Epithelial cell of esophagus (primary cell): ENCODE measurements around the gene JAK2.

Experiments
- DNase-seq: peaks from one replicate; pipeline ENCODE4 v3.0.0; 2010; ENCODE audit warnings: low read depth
- H3K4me3 ChIP-seq: 2 replicates; pipeline ENCODE4 v1.5.1; 2011; ENCODE audit warnings: mild to moderate bottlenecking, low read length, control low read depth
- TF ChIP-seq, protein P1 (sequence below): IDR thresholded peaks from 2 replicates; pipeline ENCODE4 v1.5.1; 2011; ENCODE audit warnings: low read depth, mild to moderate bottlenecking, low read length, control low read depth, inconsistent platforms; ENCODE audit not compliant: insufficient read depth; ENCODE audit errors: missing control alignments

Gene JAK2

DNA sequence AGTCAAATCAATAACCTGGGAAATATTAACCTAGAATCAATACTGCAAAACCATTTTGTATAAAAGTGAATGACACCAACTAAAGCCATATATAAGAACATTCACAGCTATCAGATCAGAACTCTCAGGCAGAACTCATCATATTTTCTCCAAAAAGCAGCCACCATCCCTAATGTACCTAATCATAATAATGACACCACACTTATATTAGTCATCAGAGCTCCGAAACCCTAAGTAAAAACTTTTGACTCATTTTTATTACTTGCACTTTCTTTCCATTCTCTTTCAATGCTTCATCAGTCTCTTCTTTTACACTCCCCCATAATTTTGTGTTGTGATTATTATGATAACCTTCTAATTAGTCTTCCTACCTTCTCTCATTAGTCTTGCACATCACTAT lies 155.1 kb downstream of the JAK2 start:
- TF ChIP-seq, protein P1, sequence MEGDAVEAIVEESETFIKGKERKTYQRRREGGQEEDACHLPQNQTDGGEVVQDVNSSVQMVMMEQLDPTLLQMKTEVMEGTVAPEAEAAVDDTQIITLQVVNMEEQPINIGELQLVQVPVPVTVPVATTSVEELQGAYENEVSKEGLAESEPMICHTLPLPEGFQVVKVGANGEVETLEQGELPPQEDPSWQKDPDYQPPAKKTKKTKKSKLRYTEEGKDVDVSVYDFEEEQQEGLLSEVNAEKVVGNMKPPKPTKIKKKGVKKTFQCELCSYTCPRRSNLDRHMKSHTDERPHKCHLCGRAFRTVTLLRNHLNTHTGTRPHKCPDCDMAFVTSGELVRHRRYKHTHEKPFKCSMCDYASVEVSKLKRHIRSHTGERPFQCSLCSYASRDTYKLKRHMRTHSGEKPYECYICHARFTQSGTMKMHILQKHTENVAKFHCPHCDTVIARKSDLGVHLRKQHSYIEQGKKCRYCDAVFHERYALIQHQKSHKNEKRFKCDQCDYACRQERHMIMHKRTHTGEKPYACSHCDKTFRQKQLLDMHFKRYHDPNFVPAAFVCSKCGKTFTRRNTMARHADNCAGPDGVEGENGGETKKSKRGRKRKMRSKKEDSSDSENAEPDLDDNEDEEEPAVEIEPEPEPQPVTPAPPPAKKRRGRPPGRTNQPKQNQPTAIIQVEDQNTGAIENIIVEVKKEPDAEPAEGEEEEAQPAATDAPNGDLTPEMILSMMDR = no peak
- peak; percentile 16 for DNase-seq
- no peak overlapping the region for H3K4me3 ChIP-seq

DNA sequence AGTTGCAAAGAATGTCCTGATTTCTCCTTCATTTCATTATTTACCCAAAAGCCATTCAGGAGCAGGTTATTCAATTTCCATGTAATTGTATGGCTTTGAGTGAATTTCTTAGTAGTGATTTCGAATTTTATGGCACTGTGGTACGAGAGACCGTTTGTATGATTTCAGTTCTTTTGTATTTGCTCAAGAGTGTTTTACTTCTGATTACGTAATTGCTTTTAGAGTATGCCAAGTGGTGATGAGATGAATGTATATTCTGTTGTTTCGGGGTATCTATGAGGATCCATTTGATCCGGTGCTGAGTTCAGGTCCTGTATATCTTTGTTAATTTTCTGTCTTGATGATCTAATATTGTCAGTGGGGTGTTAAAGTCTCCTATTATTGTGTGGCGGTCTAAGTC lies 159.1 kb downstream of the JAK2 start:
- H3K4me3 ChIP-seq = no peak overlapping the region
- TF ChIP-seq, protein P1 = no peak
- DNase-seq = no peak

DNA sequence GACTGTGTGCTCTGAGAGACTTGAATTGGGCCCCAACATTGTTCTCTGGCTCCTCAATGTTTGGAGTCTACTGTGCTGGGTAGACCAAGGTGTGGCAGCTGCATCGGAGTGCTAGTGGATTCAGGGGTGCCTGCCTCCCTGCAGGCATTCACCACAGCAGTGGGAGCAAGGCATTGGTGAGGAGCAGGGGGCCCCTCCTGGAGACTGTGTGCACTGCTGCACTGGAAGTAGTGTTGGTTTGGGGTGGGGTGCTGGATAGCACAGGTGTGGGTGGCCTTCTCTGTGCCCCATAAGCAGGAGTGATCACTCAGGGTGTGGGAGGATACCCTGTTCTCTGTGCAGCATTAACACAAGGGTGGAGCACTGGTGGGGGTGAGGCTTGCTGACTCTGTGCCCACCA lies 161.2 kb downstream of the JAK2 start:
- TF ChIP-seq, protein P1 = no peak
- no peak overlapping the region for H3K4me3 ChIP-seq
- DNase-seq = no peak
